DOHH2 (cell line): ENCODE measurements around the gene PSAP.

Source experiments
- H3F3A ChIP-seq: fragments of 200-600 bp; sonication (generic), shearing (Covaris generic); 2 replicates; pipeline ENCODE4 v1.6.0; 2016; ENCODE audit warnings: antibody characterized with exemption, mild to moderate bottlenecking; ENCODE audit not compliant: control insufficient read depth, insufficient read depth
- H3K27ac ChIP-seq: fragments of 200-600 bp; sonication (generic); 2 replicates; pipeline ENCODE4 v1.5.1; 2014; ENCODE audit warnings: low read depth, mild to moderate bottlenecking, low read length, moderate library complexity
- H3K27me3 ChIP-seq: fragments of 200-600 bp; sonication (generic); 2 replicates; pipeline ENCODE4 v1.6.1; 2014; ENCODE audit warnings: mild to moderate bottlenecking, low read length, mixed read lengths; ENCODE audit not compliant: control insufficient read depth
- H3K36me3 ChIP-seq: fragments of 200-600 bp; sonication (generic); 2 replicates; pipeline ENCODE4 v1.6.1; 2014; ENCODE audit warnings: mild to moderate bottlenecking, low read length, moderate library complexity, mixed read lengths; ENCODE audit not compliant: control insufficient read depth
- H3K4me1 ChIP-seq: fragments of 200-600 bp; sonication (generic); 2 replicates; pipeline ENCODE4 v1.6.1; 2014; ENCODE audit warnings: mild to moderate bottlenecking, low read length, mixed read lengths; ENCODE audit not compliant: control insufficient read depth
- H3K4me2 ChIP-seq: fragments of 200-600 bp; sonication (generic); 2 replicates; pipeline ENCODE4 v1.6.0; 2014; ENCODE audit warnings: mild to moderate bottlenecking, low read length, moderate library complexity
- H3K4me3 ChIP-seq: fragments of 200-600 bp; sonication (generic); 2 replicates; pipeline ENCODE4 v1.5.1; 2014; ENCODE audit warnings: mild to moderate bottlenecking, low read length, mixed read lengths
- H3K79me2 ChIP-seq: fragments of 200-600 bp; sonication (generic); 2 replicates; pipeline ENCODE4 v1.6.1; 2014; ENCODE audit warnings: mild to moderate bottlenecking, low read length, mixed read lengths; ENCODE audit not compliant: control insufficient read depth
- H3K9me2 ChIP-seq: fragments of 200-600 bp; sonication (generic); replicated peaks from 2 replicates; pipeline ENCODE4 v1.6.1; 2014; ENCODE audit warnings: mild to moderate bottlenecking, low read length, mixed read lengths; ENCODE audit not compliant: control insufficient read depth
- H3K9me3 ChIP-seq: fragments of 200-600 bp; sonication (generic); 2 replicates; pipeline ENCODE4 v1.6.1; 2014; ENCODE audit warnings: antibody characterized with exemption, low read length, mixed read lengths; ENCODE audit not compliant: control insufficient read depth, insufficient read depth
- H4K20me1 ChIP-seq: fragments of 200-600 bp; sonication (generic); 2 replicates; pipeline ENCODE4 v1.6.0; 2014; ENCODE audit warnings: low read depth, mild to moderate bottlenecking, antibody characterized with exemption, low read length, moderate library complexity; ENCODE audit not compliant: control insufficient read depth, insufficient read depth
- CTCF ChIP-seq: fragments of 200-600 bp; sonication (generic); IDR thresholded peaks from one replicate; pipeline ENCODE4 v1.5.1; 2014; ENCODE audit warnings: antibody characterized with exemption, mild to moderate bottlenecking, low read depth, low read length; ENCODE audit not compliant: poor library complexity, severe bottlenecking
- EZH2phosphoT487 ChIP-seq: fragments of 200-600 bp; sonication (generic); IDR thresholded peaks from 2 replicates; pipeline ENCODE4 v1.6.1; 2017; ENCODE audit warnings: borderline replicate concordance, mild to moderate bottlenecking, antibody characterized with exemption, low read length, moderate library complexity, mixed read lengths

Gene PSAP

GRCh38 chr10:71797533-71798307 is 53.3 kb downstream of the PSAP start:
- H3K27me3 ChIP-seq: no peaks in the 10 kb centered on the region
- no peaks in the 10 kb centered on the region for H3F3A ChIP-seq
- no peaks in the 10 kb centered on the region for H3K9me3 ChIP-seq
- H3K27ac ChIP-seq: no peak overlapping the region
- no peaks in the 10 kb centered on the region for H4K20me1 ChIP-seq
- TF ChIP-seq EZH2phosphoT487: no peak
- no peak for TF ChIP-seq CTCF
- no peak overlapping the region for H3K4me2 ChIP-seq
- no peaks in the 10 kb centered on the region for H3K79me2 ChIP-seq
- H3K4me3 ChIP-seq: no peak overlapping the region
- H3K4me1 ChIP-seq: peaks cover 8% of the 10 kb centered on the region
- no peaks in the 10 kb centered on the region for H3K9me2 ChIP-seq
- H3K36me3 ChIP-seq: no peaks in the 10 kb centered on the region

GRCh38 chr10:71796749-71797405 is 54.2 kb downstream of the PSAP start:
- Histone ChIP-seq H3K79me2 (no peaks in the 10 kb centered on the region), H4K20me1 (no peaks in the 10 kb centered on the region), H3K4me3 (no peak overlapping the region), H3K4me2 (no peak overlapping the region), H3K9me3 (no peaks in the 10 kb centered on the region), H3K4me1 (peaks cover 8% of the 10 kb centered on the region), H3K9me2 (no peaks in the 10 kb centered on the region), H3K27ac (no peak overlapping the region), H3K27me3 (no peaks in the 10 kb centered on the region), H3F3A (no peaks in the 10 kb centered on the region), H3K36me3 (no peaks in the 10 kb centered on the region)
- no peak for TF ChIP-seq EZH2phosphoT487
- TF ChIP-seq CTCF: no peak

GRCh38 chr10:71795248-71795647 is 55.8 kb downstream of the PSAP start:
- Histone ChIP-seq H3K4me1 (peaks cover 5% of the 10 kb centered on the region; the same call in 1 of the 2 replicates), H4K20me1 (no peaks in the 10 kb centered on the region), H3K27me3 (peaks cover 6% of the 10 kb centered on the region; the same call in 1 of the 2 replicates), H3K9me2 (no peaks in the 10 kb centered on the region), H3K27ac (no peak overlapping the region), H3K4me3 (no peak overlapping the region), H3K4me2 (no peak overlapping the region), H3F3A (no peaks in the 10 kb centered on the region), H3K9me3 (no peaks in the 10 kb centered on the region), H3K36me3 (no peaks in the 10 kb centered on the region), H3K79me2 (no peaks in the 10 kb centered on the region)
- TF ChIP-seq EZH2phosphoT487 (no peak), CTCF (no peak)
